Loucy (cell line): ENCODE measurements around the gene MYMK.

ENCODE experiments used
- EZH2phosphoT487 ChIP-seq: fragments of 200-600 bp; IDR thresholded peaks from 2 replicates; pipeline ENCODE4 v1.6.1; 2018; ENCODE audit warnings: antibody characterized with exemption, mild to moderate bottlenecking, moderate library complexity, borderline replicate concordance
- TF ChIP-seq, protein P1 (sequence below): fragments of 200-600 bp; sonication (generic); conservative IDR thresholded peaks from 2 replicates; pipeline ENCODE4 v1.5.1; 2014; ENCODE audit warnings: mild to moderate bottlenecking, antibody characterized with exemption, low read length

DNA sequence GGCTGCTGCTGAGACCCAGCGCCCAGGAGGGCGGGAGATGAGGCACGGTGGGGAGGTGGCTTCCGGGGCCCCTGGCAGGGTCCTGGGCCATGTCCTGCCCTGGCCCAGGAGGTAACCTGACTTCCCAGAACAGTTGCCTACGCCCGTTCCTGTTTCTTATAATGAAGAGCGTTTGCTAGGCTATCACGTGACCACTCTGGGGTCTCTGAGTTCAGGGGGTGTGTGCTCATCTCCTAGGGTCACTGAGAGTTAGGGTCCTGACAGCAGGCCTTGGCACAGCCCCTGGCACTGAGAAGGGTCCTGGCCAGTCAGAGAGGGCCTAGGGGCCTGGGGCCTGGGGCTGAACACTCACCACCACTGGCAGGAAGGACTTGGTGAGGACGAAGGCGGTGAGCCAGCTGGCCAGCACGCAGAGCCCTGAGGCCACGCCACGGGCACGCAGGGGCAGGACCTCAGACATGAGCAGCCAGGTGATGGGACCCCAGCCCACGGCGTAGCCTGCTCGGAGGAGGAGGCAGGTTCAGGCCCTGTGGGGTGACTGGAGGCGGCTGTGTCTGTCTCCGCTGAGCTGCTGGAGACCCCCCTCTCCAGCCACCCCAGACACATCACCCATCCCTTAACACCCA is 51.9 kb downstream of the MYMK start:
- TF ChIP-seq, protein P1, sequence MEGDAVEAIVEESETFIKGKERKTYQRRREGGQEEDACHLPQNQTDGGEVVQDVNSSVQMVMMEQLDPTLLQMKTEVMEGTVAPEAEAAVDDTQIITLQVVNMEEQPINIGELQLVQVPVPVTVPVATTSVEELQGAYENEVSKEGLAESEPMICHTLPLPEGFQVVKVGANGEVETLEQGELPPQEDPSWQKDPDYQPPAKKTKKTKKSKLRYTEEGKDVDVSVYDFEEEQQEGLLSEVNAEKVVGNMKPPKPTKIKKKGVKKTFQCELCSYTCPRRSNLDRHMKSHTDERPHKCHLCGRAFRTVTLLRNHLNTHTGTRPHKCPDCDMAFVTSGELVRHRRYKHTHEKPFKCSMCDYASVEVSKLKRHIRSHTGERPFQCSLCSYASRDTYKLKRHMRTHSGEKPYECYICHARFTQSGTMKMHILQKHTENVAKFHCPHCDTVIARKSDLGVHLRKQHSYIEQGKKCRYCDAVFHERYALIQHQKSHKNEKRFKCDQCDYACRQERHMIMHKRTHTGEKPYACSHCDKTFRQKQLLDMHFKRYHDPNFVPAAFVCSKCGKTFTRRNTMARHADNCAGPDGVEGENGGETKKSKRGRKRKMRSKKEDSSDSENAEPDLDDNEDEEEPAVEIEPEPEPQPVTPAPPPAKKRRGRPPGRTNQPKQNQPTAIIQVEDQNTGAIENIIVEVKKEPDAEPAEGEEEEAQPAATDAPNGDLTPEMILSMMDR = no peak
- TF ChIP-seq EZH2phosphoT487 = no peak
